ENCODE measurements around the gene CD99L2. TPM values are rescaled to one million over a fixed set of nuclear protein-coding genes. Genes with fewer than 3 reads are reported as not detected.

CD99L2 gene
- total and polyA plus RNA-seq, 12 donors, result 20.0 to 102 (median 55.4) TPM

- Histone ChIP-seq H3K4me1 (replicated peaks in 1 of 2) (no peaks in the 10 kb centered on the region), H3K27ac (no peak overlapping the region), H3K27me3 (no peaks in the 10 kb centered on the region), H3K4me3 (no peak overlapping the region), H3K9me3 (replicated peaks in 1 of 3) (no peaks in the 10 kb centered on the region), H3K36me3 (replicated peaks in 1 of 2) (no peaks in the 10 kb centered on the region)
- 83 to 92% (median 84%) methylated on average over 5 to 19 of the region's 19 CpGs for WGBS, 4 donors
- TF ChIP-seq POLR2A (IDR thresholded peaks at IDR 0.05), result no peak
- TF ChIP-seq CTCF (IDR thresholded peaks at IDR 0.05), result no peak
- intact Hi-C loops (cut with DNase I), result no loop called here
- no peak for DNase-seq
Measured at GRCh38 chrX:150765782-150766350, 132.6 kb downstream of the CD99L2 start.

GRCh38 chrX:150765237-150765636 lies 133.2 kb downstream of the CD99L2 start:
- intact Hi-C loops (cut with DNase I), result no loop called here
- Histone ChIP-seq H3K36me3 (replicated peaks in 1 of 2) (no peaks in the 10 kb centered on the region), H3K4me3 (no peak overlapping the region), H3K9me3 (replicated peaks in 1 of 3) (no peaks in the 10 kb centered on the region), H3K27ac (no peak overlapping the region), H3K4me1 (replicated peaks in 1 of 2) (no peaks in the 10 kb centered on the region), H3K27me3 (no peaks in the 10 kb centered on the region)
- TF ChIP-seq CTCF (IDR thresholded peaks at IDR 0.05), result no peak
- TF ChIP-seq POLR2A (IDR thresholded peaks at IDR 0.05), result no peak
- 72 to 92% (median 78%) methylated on average over 3 to 9 of the region's 9 CpGs for WGBS, 4 donors
- no peak for DNase-seq

- intact Hi-C loops (cut with DNase I), result no loop called here
- H3K36me3 ChIP-seq (replicated peaks in 1 of 2), result no peaks in the 10 kb centered on the region
- H3K27ac ChIP-seq, result no peak overlapping the region
- no peaks in the 10 kb centered on the region for H3K27me3 ChIP-seq
- TF ChIP-seq POLR2A (IDR thresholded peaks at IDR 0.05) (no peak), CTCF (IDR thresholded peaks at IDR 0.05) (no peak)
- 72 to 100% (median 87%) methylated on average over 5 to 9 of the region's 9 CpGs for WGBS, 4 donors
- no peaks in the 10 kb centered on the region for H3K4me1 ChIP-seq (replicated peaks in 1 of 2)
- DNase-seq, result no peak
- no peaks in the 10 kb centered on the region for H3K9me3 ChIP-seq (replicated peaks in 1 of 3)
- H3K4me3 ChIP-seq, result no peak overlapping the region
Measured at GRCh38 chrX:150763810-150764209, 134.7 kb downstream of the CD99L2 start.

- intact Hi-C loops (cut with DNase I), result no loop called here
- no peak for TF ChIP-seq POLR2A (IDR thresholded peaks at IDR 0.05)
- no peak for TF ChIP-seq CTCF (IDR thresholded peaks at IDR 0.05)
- no peaks in the 10 kb centered on the region for H3K4me1 ChIP-seq (replicated peaks in 1 of 2)
- no peak overlapping the region for H3K27ac ChIP-seq
- H3K4me3 ChIP-seq, result no peak overlapping the region
- DNase-seq, result no peak
- WGBS, 4 donors, result 78 to 95% (median 88%) methylated on average over 4 to 13 of the region's 13 CpGs
- no peaks in the 10 kb centered on the region for H3K9me3 ChIP-seq (replicated peaks in 1 of 3)
- H3K36me3 ChIP-seq (replicated peaks in 1 of 2), result no peaks in the 10 kb centered on the region
- no peaks in the 10 kb centered on the region for H3K27me3 ChIP-seq
Measured at GRCh38 chrX:150763303-150763797, 135.1 kb downstream of the CD99L2 start.

Measured in adrenal gland (tissue), 12 donors.